Activated CD8-positive, alpha-beta memory T cell treated with anti-CD3 and anti-CD28 coated beads, Interleukin-2, amount 50 U/mL, for 1 hour (primary cell): ENCODE measurements around the gene ZBTB2.

ENCODE experiments used
- DNase-seq: peaks from one replicate; pipeline ENCODE4 v3.0.0-alpha.2; 2020; ENCODE audit errors: extremely low read depth

The ZBTB2 gene

GRCh38 chr6:151391471-151392413 is at the start of gene ZBTB2:
ZBTB2 (minus strand) TSS chr6:151391559; CDS start chr6:151373637, 17,922 bp downstream.
- DNase-seq, result peak; percentile 36

GRCh38 chr6:151440930-151441329 is 49.6 kb upstream of the ZBTB2 start:
- DNase-seq, result no peak

GRCh38 chr6:151440498-151440897 is 49.1 kb upstream of the ZBTB2 start:
- no peak for DNase-seq

- no peak for DNase-seq
Measured at GRCh38 chr6:151437401-151437800, 46.0 kb upstream of the ZBTB2 start.

GRCh38 chr6:151436802-151437201 is 45.4 kb upstream of the ZBTB2 start:
- no peak for DNase-seq

- no peak for DNase-seq
Measured at GRCh38 chr6:151436300-151436699, 44.9 kb upstream of the ZBTB2 start.

GRCh38 chr6:151434369-151434768 is 43.0 kb upstream of the ZBTB2 start:
- no peak for DNase-seq

GRCh38 chr6:151432651-151433050 is 41.3 kb upstream of the ZBTB2 start:
- no peak for DNase-seq

- DNase-seq, result no peak
Measured at GRCh38 chr6:151431337-151431736, 40.0 kb upstream of the ZBTB2 start.

- DNase-seq, result no peak
Measured at GRCh38 chr6:151430886-151431285, 39.5 kb upstream of the ZBTB2 start.

GRCh38 chr6:151428093-151428735 is 36.9 kb upstream of the ZBTB2 start:
- DNase-seq, result no peak

GRCh38 chr6:151425561-151425960 is 34.2 kb upstream of the ZBTB2 start:
- no peak for DNase-seq

- DNase-seq, result no peak
Measured at GRCh38 chr6:151422981-151423380, 31.6 kb upstream of the ZBTB2 start.

- DNase-seq, result no peak
Measured at GRCh38 chr6:151417477-151417876, 26.1 kb upstream of the ZBTB2 start.

- DNase-seq, result no peak
Measured at GRCh38 chr6:151414641-151415260, 23.4 kb upstream of the ZBTB2 start.

- DNase-seq, result peak; percentile 31
Measured at GRCh38 chr6:151413372-151414145, 22.2 kb upstream of the ZBTB2 start.

- DNase-seq, result no peak
Measured at GRCh38 chr6:151412909-151413308, 21.6 kb upstream of the ZBTB2 start.

- DNase-seq, result no peak
Measured at GRCh38 chr6:151409679-151410078, 18.3 kb upstream of the ZBTB2 start.

- DNase-seq, result no peak
Measured at GRCh38 chr6:151409260-151409659, 17.9 kb upstream of the ZBTB2 start.

GRCh38 chr6:151408858-151409257 is 17.5 kb upstream of the ZBTB2 start:
- no peak for DNase-seq

- no peak for DNase-seq
Measured at GRCh38 chr6:151403919-151404308, 12.6 kb upstream of the ZBTB2 start.

GRCh38 chr6:151402228-151402627 is 10.9 kb upstream of the ZBTB2 start:
- no peak for DNase-seq
